Measurements from ENCODE around the gene MUC13.

Gene MUC13

DNA sequence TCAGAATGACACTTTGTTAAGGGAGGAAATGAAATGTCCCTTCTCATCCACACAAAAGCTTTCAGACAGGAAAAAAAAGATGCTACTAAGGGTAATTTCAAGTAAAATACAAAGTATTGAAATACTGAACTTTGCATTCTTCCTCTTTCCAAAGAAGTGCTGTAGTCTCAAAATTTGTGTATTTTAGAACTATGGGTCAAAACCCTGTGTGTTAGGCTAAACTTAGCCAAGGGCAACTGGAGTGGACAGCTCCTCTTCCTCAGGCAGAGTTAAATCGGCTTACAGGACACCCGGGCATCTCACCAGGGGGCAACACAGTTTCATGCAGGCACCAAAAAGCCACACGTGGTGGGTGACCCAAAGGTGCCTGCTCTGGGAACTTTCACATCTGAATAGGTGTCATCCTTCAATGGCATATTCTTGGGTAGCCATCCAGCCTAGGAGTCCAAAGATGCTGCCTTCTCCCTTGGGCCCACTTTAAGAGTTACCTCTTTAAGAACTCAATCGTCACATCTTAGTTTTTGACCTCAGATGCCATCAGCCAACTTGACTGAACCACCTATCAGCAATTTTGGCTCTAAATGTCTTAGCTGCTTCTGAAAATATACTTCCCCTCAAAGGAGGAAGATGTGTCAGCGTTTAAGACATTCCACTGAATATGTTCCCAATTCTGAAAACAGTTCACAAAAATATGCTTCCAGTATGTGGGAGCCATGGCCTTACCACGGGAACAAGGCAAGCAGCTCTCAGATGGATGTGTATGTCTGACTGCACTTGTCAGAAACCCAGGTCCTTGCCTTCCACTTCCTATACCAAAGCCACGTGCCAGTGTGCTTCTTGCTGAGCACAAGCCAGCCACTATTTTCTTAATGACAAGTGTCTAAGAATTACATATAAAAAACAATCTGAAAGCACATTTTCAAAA is 32.2 kb upstream of the MUC13 start:
- intact Hi-C loops (cut with DNase I; ENCODE audit: low total_unique reads): no loop called here
- H3K4me1 ChIP-seq: no peaks in the 10 kb centered on the region
- TF ChIP-seq, protein P1, sequence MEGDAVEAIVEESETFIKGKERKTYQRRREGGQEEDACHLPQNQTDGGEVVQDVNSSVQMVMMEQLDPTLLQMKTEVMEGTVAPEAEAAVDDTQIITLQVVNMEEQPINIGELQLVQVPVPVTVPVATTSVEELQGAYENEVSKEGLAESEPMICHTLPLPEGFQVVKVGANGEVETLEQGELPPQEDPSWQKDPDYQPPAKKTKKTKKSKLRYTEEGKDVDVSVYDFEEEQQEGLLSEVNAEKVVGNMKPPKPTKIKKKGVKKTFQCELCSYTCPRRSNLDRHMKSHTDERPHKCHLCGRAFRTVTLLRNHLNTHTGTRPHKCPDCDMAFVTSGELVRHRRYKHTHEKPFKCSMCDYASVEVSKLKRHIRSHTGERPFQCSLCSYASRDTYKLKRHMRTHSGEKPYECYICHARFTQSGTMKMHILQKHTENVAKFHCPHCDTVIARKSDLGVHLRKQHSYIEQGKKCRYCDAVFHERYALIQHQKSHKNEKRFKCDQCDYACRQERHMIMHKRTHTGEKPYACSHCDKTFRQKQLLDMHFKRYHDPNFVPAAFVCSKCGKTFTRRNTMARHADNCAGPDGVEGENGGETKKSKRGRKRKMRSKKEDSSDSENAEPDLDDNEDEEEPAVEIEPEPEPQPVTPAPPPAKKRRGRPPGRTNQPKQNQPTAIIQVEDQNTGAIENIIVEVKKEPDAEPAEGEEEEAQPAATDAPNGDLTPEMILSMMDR (IDR thresholded peaks at IDR 0.05): no peak

DNA sequence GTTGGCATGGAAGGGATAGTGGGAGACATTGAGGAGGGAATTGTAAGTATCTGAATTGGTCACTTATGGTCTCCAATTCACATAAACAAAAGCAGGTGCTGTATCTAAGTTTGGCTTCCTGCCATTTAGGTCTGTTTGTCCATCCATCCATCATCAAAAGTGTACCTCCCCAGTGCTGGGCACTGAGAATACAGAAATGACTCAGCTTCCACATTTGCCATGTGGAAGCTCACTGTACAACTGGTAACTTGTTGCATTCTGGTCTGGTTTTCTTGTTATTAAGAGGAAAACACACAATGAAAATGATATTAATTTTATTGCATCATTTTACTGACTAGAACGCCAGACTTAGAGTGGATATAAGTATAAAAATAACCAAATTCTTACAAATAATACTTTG is 30.9 kb upstream of the MUC13 start:
- TF ChIP-seq, protein P1 (IDR thresholded peaks at IDR 0.05): no peak
- H3K36me3 ChIP-seq: peaks cover 12 to 27% (median 21%) of the 10 kb centered on the region in 3 donors
- no peak overlapping the region for H3K27ac ChIP-seq
- no peaks in the 10 kb centered on the region for H3K9me3 ChIP-seq
- no peaks in the 10 kb centered on the region for H3K27me3 ChIP-seq
- no peaks in the 10 kb centered on the region for H3K4me1 ChIP-seq
- intact Hi-C loops (cut with DNase I; ENCODE audit: low total_unique reads): no loop called here
- no peak for DNase-seq
- no peak overlapping the region for H3K4me3 ChIP-seq

More for the DNA sequence above, 32.2 kb upstream of the MUC13 start:
- Histone ChIP-seq H3K4me3 (no peak overlapping the region), H3K36me3 (peaks cover 17 to 38% (median 34%) of the 10 kb centered on the region in 3 donors), H3K27ac (no peak overlapping the region), H3K27me3 (no peaks in the 10 kb centered on the region), H3K9me3 (no peaks in the 10 kb centered on the region)
- no peak for DNase-seq

DNA sequence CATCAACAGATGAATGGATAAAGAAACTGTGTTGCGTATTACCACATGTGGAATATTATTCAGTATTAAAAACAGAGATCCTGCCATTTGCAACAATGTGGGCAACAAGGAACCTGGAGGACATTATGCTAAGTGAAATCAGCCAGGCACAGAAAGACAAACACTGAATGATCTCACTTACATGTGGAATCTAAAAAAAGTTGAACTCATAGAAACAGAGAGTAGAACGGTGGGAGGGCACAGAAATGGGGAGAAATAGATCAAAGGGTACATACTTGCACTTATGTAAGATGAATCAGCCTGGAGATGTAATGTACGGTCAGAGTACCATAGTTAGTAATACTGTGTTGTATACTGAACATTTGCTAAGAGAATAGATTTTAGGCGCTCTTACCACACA is 29.8 kb upstream of the MUC13 start:
- TF ChIP-seq, protein P1 (IDR thresholded peaks at IDR 0.05): no peak
- Histone ChIP-seq H3K9me3 (no peaks in the 10 kb centered on the region), H3K27me3 (no peaks in the 10 kb centered on the region), H3K27ac (no peak overlapping the region), H3K4me1 (no peaks in the 10 kb centered on the region), H3K36me3 (peaks cover 1 to 16% (median 11%) of the 10 kb centered on the region in 3 donors), H3K4me3 (no peak overlapping the region)
- intact Hi-C loops (cut with DNase I; ENCODE audit: low total_unique reads): no loop called here
- no peak for DNase-seq

DNA sequence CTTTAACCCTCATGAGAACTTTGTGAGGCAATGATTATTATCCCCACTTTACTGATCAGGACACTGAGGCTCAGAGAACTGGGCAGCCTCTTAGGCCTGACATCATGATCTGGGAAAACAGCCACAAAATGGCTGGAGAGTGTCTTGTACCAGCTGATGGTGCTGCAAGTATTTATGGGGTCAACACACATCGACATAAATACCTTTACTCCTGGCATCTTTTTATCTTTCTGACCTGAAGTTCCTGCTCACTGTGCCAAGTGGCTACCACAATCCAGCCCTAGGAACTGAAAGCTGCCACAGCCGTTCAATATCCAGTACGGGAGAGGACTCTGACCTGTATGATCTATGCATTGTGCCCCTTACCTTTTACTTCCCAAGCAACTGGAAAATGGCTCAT is 29.2 kb upstream of the MUC13 start:
- intact Hi-C loops (cut with DNase I; ENCODE audit: low total_unique reads): no loop called here
- no peak overlapping the region for H3K27ac ChIP-seq
- H3K4me1 ChIP-seq: no peaks in the 10 kb centered on the region
- no peaks in the 10 kb centered on the region for H3K9me3 ChIP-seq
- no peaks in the 10 kb centered on the region for H3K27me3 ChIP-seq
- peaks cover 0 to 10% (median 8%) of the 10 kb centered on the region in 3 donors for H3K36me3 ChIP-seq
- TF ChIP-seq, protein P1 (IDR thresholded peaks at IDR 0.05): no peak
- H3K4me3 ChIP-seq: no peak overlapping the region
- no peak for DNase-seq

DNA sequence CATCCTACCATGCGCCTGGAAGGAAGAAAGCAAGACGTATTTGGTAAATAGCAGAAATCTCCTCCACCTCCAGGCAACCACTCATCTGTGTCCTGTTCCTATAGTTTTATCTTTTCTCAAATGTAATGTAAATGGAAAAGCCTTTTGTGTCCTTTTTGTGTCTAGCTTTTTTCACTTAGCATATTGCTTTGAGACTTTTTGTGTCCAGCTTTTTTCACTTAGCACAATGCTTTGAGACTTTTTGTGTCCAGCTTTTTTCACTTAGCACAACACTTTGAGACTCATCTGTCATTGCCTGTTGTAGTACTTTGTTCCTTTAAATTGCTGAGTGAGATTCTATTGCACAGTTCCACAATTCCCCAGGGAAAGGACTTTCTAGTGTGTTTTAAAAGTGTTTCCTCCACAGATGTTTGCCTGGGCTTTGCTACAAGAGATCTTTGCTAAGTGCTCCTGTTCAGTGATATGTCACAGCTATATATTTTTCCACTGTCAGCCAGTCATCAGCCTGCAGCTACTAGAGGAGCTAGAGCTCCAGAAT is 27.9 kb upstream of the MUC13 start:
- Histone ChIP-seq H3K36me3 (peaks cover 0 to under 1% (median 0%) of the 10 kb centered on the region in 3 donors), H3K27me3 (no peaks in the 10 kb centered on the region), H3K9me3 (no peaks in the 10 kb centered on the region), H3K4me3 (no peak overlapping the region), H3K27ac (no peak overlapping the region), H3K4me1 (no peaks in the 10 kb centered on the region)
- TF ChIP-seq, protein P1 (IDR thresholded peaks at IDR 0.05): no peak
- DNase-seq: no peak
- intact Hi-C loops (cut with DNase I; ENCODE audit: low total_unique reads): no loop called here
